ENCODE data around the gene IGSF21.

IGSF21 gene

DNA sequence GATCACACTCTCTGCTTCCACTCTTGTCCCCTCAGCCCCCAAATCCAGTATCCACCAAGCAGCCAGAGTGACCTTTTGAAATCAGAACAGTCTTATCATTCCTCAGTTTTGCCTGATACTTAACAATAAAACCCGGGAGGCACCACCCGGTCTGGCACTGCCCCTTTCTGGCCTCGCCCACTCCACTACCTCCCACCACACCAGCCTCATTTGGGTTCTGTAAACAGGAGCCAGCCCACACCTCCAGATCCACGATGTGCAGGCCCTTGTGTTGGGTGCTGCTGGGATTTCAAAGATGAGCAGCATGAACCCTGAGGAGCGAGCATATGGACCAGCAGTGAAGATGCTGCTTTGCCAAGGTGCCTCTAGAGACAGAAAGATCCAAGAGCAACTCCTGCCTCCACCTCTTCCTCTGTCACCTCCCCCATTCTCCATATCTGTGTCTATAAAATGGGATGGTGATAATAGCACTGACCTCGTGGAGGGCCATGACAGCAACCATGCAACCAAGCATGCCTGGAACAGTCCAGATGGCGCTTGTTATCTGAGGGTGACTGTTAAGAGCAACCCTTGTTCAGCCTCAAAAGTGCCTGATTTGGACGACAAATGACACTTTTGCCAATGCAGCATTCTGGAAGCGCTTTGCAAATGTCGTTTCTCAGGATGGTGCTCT lies 136.0 kb downstream of the IGSF21 start:
- CTCF ChIA-PET = no interaction called here
- H3K27ac ChIP-seq = no peak overlapping the region
- TF ChIP-seq CTCF (conservative IDR thresholded peaks at IDR 0.05; ENCODE audit: low read depth) = no peak
- no peak for DNase-seq (ENCODE audit: low spot score)
- POLR2A ChIA-PET (ENCODE audit: low non-redundant PET) = no interaction called here

- no peak for DNase-seq (ENCODE audit: low spot score)
- POLR2A ChIA-PET (ENCODE audit: low non-redundant PET) = no interaction called here
- CTCF ChIA-PET = interaction anchor here (0.6 kb wide), 2 partner anchors 24 to 114 kb away, joined by 3 to 4 read pairs; no protein-coding TSS in a partner anchor
- H3K27ac ChIP-seq = no peak overlapping the region
- no peak for TF ChIP-seq CTCF (conservative IDR thresholded peaks at IDR 0.05; ENCODE audit: low read depth)
Measured at GRCh38 chr1:18244762-18245161, 137.2 kb downstream of the IGSF21 start.

DNA sequence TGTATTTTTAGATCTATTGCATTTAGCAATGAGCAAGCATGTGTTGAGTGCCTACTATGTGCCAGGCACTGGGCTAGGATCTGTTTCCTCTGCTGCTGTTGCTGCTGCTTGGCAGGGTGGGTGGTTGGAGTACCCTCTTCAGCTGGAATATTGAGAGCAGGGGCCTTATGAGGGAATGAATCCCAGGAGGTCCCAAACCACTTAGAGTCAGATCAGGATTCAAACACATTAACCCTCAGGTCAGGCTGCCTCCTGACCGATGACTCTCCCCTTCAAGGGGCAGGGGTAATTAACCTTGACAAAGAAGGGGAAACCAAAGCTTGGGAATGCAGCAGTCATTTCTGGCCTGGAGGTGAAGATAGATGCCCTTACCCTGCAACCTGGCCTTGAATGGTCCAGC lies 138.0 kb downstream of the IGSF21 start:
- no peak overlapping the region for H3K27ac ChIP-seq
- ChIA-PET CTCF (interaction anchor here (0.6 to 1.4 kb wide), 2 partner anchors 23 to 24 kb away, joined by 3 to 4 read pairs; no protein-coding TSS in a partner anchor), POLR2A (ENCODE audit: low non-redundant PET) (no interaction called here)
- DNase-seq (ENCODE audit: low spot score) = no peak
- TF ChIP-seq CTCF (conservative IDR thresholded peaks at IDR 0.05; ENCODE audit: low read depth) = no peak

DNA sequence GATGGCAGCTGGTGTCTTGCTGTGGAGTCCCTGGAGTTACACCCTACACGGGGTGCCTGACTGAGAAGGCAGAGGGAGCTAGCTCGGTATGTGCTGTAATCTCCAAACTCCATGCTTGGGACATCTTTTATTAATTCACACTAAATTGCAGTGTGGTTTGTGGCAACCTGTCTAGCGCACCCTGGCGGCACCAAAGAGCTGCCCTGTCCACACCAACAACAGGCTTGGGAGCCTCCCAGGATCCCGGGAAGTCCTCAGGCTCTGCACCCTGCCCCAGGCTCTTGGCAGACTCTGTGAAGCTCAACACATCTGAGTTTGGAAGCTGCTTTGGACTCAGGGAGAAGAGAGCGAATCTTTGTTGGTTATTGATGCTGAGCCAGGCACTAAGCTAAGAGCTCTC lies 138.9 kb downstream of the IGSF21 start:
- DNase-seq (ENCODE audit: low spot score) = no peak
- no peak for TF ChIP-seq CTCF (conservative IDR thresholded peaks at IDR 0.05; ENCODE audit: low read depth)
- CTCF ChIA-PET = interaction anchor here (0.6 to 1.4 kb wide), 3 partner anchors 12 to 1301 kb away, joined by 3 to 4 read pairs (median 3); no protein-coding TSS in a partner anchor
- POLR2A ChIA-PET (ENCODE audit: low non-redundant PET) = no interaction called here
- no peak overlapping the region for H3K27ac ChIP-seq

DNA sequence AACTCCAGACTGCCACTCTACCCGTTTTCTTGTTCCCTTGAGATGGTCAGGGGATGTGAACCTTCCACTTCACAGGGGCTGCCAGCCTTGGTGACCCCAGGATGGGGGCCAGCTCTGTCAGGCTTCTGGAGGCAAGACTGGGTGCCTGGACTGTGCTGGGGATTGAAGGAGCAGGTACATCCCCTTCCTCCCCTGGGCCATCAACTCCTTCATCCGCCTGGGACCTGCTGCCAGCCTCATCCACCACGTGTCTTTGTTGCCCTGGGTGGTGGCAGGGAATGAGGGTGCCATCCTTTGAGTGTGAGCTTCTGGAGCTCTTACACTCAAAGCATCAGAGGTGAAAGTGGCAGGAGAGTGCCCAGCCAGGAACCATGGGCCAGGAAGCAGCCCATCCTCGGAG lies 139.6 kb downstream of the IGSF21 start:
- ChIA-PET CTCF (interaction anchor here (0.5 to 1.4 kb wide), 4 partner anchors 13 to 983 kb away, joined by 3 to 4 read pairs (median 4); no protein-coding TSS in a partner anchor), POLR2A (ENCODE audit: low non-redundant PET) (interaction anchor here (0.7 kb wide), 1 partner anchor 501 kb away, joined by 4 read pairs; no protein-coding TSS in a partner anchor)
- H3K27ac ChIP-seq = no peak overlapping the region
- no peak for DNase-seq (ENCODE audit: low spot score)
- TF ChIP-seq CTCF (conservative IDR thresholded peaks at IDR 0.05; ENCODE audit: low read depth) = no peak

DNA sequence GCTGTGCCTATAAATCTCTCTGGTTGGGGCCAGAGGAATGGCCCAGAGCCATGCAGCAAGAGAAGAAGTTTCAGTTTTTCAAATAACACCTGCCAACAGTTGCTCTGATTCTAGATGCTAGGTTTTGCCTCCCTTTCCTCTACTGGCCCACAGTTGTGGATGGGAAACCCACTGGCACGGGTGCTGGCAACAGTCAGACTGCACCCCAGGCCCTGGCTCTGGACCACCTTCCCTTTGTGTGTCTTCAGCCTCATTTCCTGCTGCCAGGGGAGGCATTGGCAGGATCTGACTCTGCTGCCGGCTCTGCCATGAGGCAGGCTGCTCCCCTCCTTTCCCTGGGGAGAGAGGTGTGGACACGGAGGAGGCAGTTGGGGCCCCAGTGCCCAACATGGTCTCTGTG lies 142.0 kb downstream of the IGSF21 start:
- CTCF ChIA-PET = no interaction called here
- no peak overlapping the region for H3K27ac ChIP-seq
- no peak for TF ChIP-seq CTCF (conservative IDR thresholded peaks at IDR 0.05; ENCODE audit: low read depth)
- POLR2A ChIA-PET (ENCODE audit: low non-redundant PET) = no interaction called here
- DNase-seq (ENCODE audit: low spot score) = no peak
